GM12878 (cell line): ENCODE measurements around the gene HM13. TPM values are rescaled to one million over a fixed set of nuclear protein-coding genes. Genes with fewer than 3 reads are reported as not detected.

ENCODE experiments used
- ATAC-seq: fragments of 200-7000 bp; cut with Tn5 transposase; 3 replicates; pipeline ENCODE4 v1.9.1; 2020; ENCODE audit warnings: mild to moderate bottlenecking, moderate library complexity
- BruUV-seq: library from RNA; stranded (reverse); fragments of 400-500 nt; replicated peaks from 2 replicates; lab custom pipeline; 2021; lab: Mats Ljungman, UMichigan
- CTCF ChIA-PET: fragments of 300-600 bp; sonication (Branson Sonifier 250); formaldehyde crosslinking; extraction: SDS; loops from one replicate; lab custom pipeline; 2021; ENCODE audit warnings: inconsistent platforms; lab: Yijun Ruan, JAX
- POLR2A ChIA-PET: fragments of 350-600 bp; formaldehyde crosslinking; extraction: SDS; loops from one replicate; lab custom pipeline; 2021; ENCODE audit warnings: inconsistent platforms; lab: Charles Lee
- RAD21 ChIA-PET: fragments of 300-600 bp; sonication (Branson Sonifier 250); formaldehyde crosslinking; loops from one replicate; lab custom pipeline; 2023; ENCODE audit warnings: antibody characterized with exemption; ENCODE audit not compliant: unreplicated experiment; lab: Charles Lee
- SMC1A ChIA-PET: fragments of 300-600 bp; sonication (Branson Sonifier 250); formaldehyde crosslinking; loops from one replicate; lab custom pipeline; 2023; ENCODE audit not compliant: unreplicated experiment, uncharacterized antibody; lab: Charles Lee
- DNase-seq: peaks from one replicate; pipeline ENCODE4 v3.0.0-alpha.2; 2011; ENCODE audit warnings: low read depth, low spot score
- FAIRE-seq: peaks from 3 replicates; lab custom pipeline; 2011; peaks lifted over from hg19 to GRCh38; lab: Jason Lieb, UNC
- H2AFZ ChIP-seq: 2 replicates; pipeline ENCODE4 v1.6.0; 2011; ENCODE audit warnings: low read depth, low read length, control low read depth; ENCODE audit not compliant: control insufficient read depth
- H3K27ac ChIP-seq: 2 replicates; pipeline ENCODE4 v1.5.1; 2011; ENCODE audit warnings: control low read depth; ENCODE audit not compliant: control insufficient read depth, insufficient read depth
- H3K27me3 ChIP-seq, 2 experiments: replicated peaks in 1 of 2; 2 replicates each; pipeline versions ENCODE4 v1.6.0 to v1.6.1; 2011; ENCODE audit warnings: low read length in 1 of 2; ENCODE audit not compliant: control insufficient read depth in 2 of 2, insufficient read depth in 2 of 2
- H3K36me3 ChIP-seq, 2 experiments: 2 replicates each; pipeline ENCODE4 v1.5.1; 2011; ENCODE audit warnings: low read length in 1 of 2; ENCODE audit not compliant: control insufficient read depth in 2 of 2, insufficient read depth in 2 of 2
- H3K4me1 ChIP-seq: 2 replicates; pipeline ENCODE4 v1.6.1; 2011; ENCODE audit warnings: mild to moderate bottlenecking, low read length, moderate library complexity, mixed read lengths; ENCODE audit not compliant: control insufficient read depth, insufficient read depth
- H3K4me2 ChIP-seq: 2 replicates; pipeline ENCODE4 v1.6.0; 2011; ENCODE audit warnings: control low read depth; ENCODE audit not compliant: control insufficient read depth, insufficient read depth
- H3K4me3 ChIP-seq: fragments of 200-600 bp; sonication (generic); 2 replicates; pipeline ENCODE4 v1.5.1; 2016
- H3K79me2 ChIP-seq: 2 replicates; pipeline ENCODE4 v1.6.0; 2011; ENCODE audit warnings: low read length; ENCODE audit not compliant: control insufficient read depth, insufficient read depth
- H3K9ac ChIP-seq: 2 replicates; pipeline ENCODE4 v1.8.0; 2011; ENCODE audit warnings: low read length, control low read depth, mixed read lengths; ENCODE audit not compliant: control insufficient read depth, insufficient read depth
- H3K9me3 ChIP-seq: replicated peaks from 3 replicates; pipeline ENCODE4 v1.5.1; 2011; ENCODE audit warnings: mild to moderate bottlenecking, low read length; ENCODE audit not compliant: control insufficient read depth, insufficient read depth
- H4K20me1 ChIP-seq: 2 replicates; pipeline ENCODE4 v1.6.0; 2011; ENCODE audit not compliant: control insufficient read depth, insufficient read depth
- BHLHE40 ChIP-seq, 2 experiments: fragments of 450-650 bp in 1 of 2; IDR thresholded peaks; 2 replicates each; pipeline ENCODE4 v1.6.1; 2011 to 2017; ENCODE audit warnings: low read depth in 2 of 2, borderline replicate concordance in 1 of 2, improper control_type of control experiment in 1 of 2, low read length in 1 of 2, mild to moderate bottlenecking in 1 of 2
- BRCA1 ChIP-seq: IDR thresholded peaks from 2 replicates; pipeline ENCODE4 v1.6.1; 2011; ENCODE audit warnings: low read depth, low read length, improper control_type of control experiment
- CHD1 ChIP-seq: IDR thresholded peaks from 2 replicates; pipeline ENCODE4 v1.6.1; 2012; ENCODE audit warnings: low read depth, low read length, improper control_type of control experiment
- E2F4 ChIP-seq: IDR thresholded peaks from 2 replicates; pipeline ENCODE4 v1.6.1; 2012; ENCODE audit warnings: low read depth, low read length, improper control_type of control experiment
- ETV6 ChIP-seq, 2 experiments: fragments of 450-650 bp in 1 of 2; IDR thresholded peaks in 1 of 2; conservative IDR thresholded peaks in 1 of 2; 2 replicates each; pipeline ENCODE4 v1.6.1; 2014; ENCODE audit warnings: antibody characterized with exemption in 1 of 2, borderline replicate concordance in 1 of 2, low read depth in 1 of 2, mild to moderate bottlenecking in 1 of 2, moderate library complexity in 1 of 2
- IKZF2 ChIP-seq, 2 experiments: fragments of 450-650 bp; IDR thresholded peaks; 2 replicates each; pipeline ENCODE4 v1.6.1; 2017; ENCODE audit warnings: mild to moderate bottlenecking in 2 of 2, moderate library complexity in 2 of 2
- MEF2A ChIP-seq: IDR thresholded peaks from 2 replicates; pipeline ENCODE4 v1.6.1; 2011; ENCODE audit warnings: low read depth, mild to moderate bottlenecking, low read length, moderate library complexity; ENCODE audit not compliant: insufficient read depth
- RAD21 ChIP-seq: IDR thresholded peaks from 2 replicates; pipeline ENCODE4 v1.6.1; 2011; ENCODE audit warnings: mild to moderate bottlenecking, low read depth, low read length, moderate library complexity; ENCODE audit not compliant: insufficient read depth
- RELA ChIP-seq: fragments of 450-650 bp; IDR thresholded peaks from 2 replicates; pipeline ENCODE4 v1.8.0; 2014; ENCODE audit warnings: borderline replicate concordance; ENCODE audit not compliant: partially characterized antibody
- RELB ChIP-seq: fragments of 450-650 bp; IDR thresholded peaks from 2 replicates; pipeline ENCODE4 v1.6.1; 2017; ENCODE audit warnings: low read depth, mild to moderate bottlenecking, moderate library complexity
- STAT3 ChIP-seq: IDR thresholded peaks from 2 replicates; pipeline ENCODE4 v1.6.1; 2011; ENCODE audit warnings: low read depth, low read length, improper control_type of control experiment
- TCF12 ChIP-seq: IDR thresholded peaks from 2 replicates; pipeline ENCODE4 v1.6.1; 2011; ENCODE audit warnings: low read depth, mild to moderate bottlenecking, low read length
- YY1 ChIP-seq: IDR thresholded peaks from 2 replicates; pipeline ENCODE4 v1.6.1; 2011; ENCODE audit warnings: low read depth, mild to moderate bottlenecking, low read length
- ZNF687 ChIP-seq: fragments of 450-650 bp; IDR thresholded peaks from 2 replicates; pipeline ENCODE4 v1.6.1; 2017; ENCODE audit warnings: mild to moderate bottlenecking, moderate library complexity
- WGBS: methylation state at CpG from one replicate; pipeline ENCODE4 v1.1.6; 2016; ENCODE audit warnings: low lambda C conversion rate; ENCODE audit not compliant: insufficient replicate concordance, insufficient coverage; ENCODE audit errors: missing lambda C conversion rate; 5-methylcytosine and 5-hydroxymethylcytosine counted together
- in situ Hi-C: fragments of 300-500 bp; cut with MboI; formaldehyde crosslinking; loops from 9 replicates; pipeline ENCODE4 v1.14.3; 2018; ENCODE audit warnings: mixed read lengths
- intact Hi-C: fragments of 100-400 bp; cut with micrococcal nuclease; formaldehyde crosslinking; loops from one replicate; pipeline ENCODE4 v1.14.2; 2022; ENCODE audit not compliant: unreplicated experiment
- polyA plus RNA-seq, 11 experiments: library from polyadenylated mRNA; depleted of rRNA in 4 of 11; unstranded in 6 of 11; stranded (reverse) in 5 of 11; fragments of >200 nt; fragmentation: Nextera tagmentation in 4 of 11; fragmentation: Illumina TruSeq in 1 of 11; extraction: Ambion mirVana in 4 of 11; extraction: Trizol in 1 of 11; gene quantifications; 1 replicate in 1 of 11; 2 replicates in 10 of 11; pipeline versions ENCODE4 v1.2.1 to v1.2.3, GENCODE V29; 2011 to 2016; ENCODE audit warnings: inconsistent platforms in 2 of 11, missing spikeins in 2 of 11, low read depth in 1 of 11
- total RNA-seq, 4 experiments: library from RNA; depleted of rRNA in 3 of 4; stranded (reverse); fragments of >200 nt in 3 of 4; fragmentation: Illumina TruSeq in 1 of 4; extraction: Trizol in 1 of 4; gene quantifications; 2 replicates each; pipeline versions ENCODE4 v1.2.1 to v1.2.3, GENCODE V29; 2013 to 2021

HM13 gene
- total and polyA plus RNA-seq, 10 of the 15 experiments (the other 5 are each of a cell fraction or from before 2014, with no cell fraction given), result 4.8 to 185 (median 81.7) TPM

GRCh38 chr20:31523361-31524283 is 9.4 kb downstream of the HM13 start:
- no peak; the same call in 1 of the 3 replicates for ATAC-seq
- ChIA-PET RAD21 (no interaction called here), POLR2A (interaction anchor here (0.7 kb wide), 1 partner anchor 13 kb away, joined by 7 read pairs; no protein-coding TSS in a partner anchor), CTCF (interaction anchor here (1.2 kb wide), 1 partner anchor 89 kb away, joined by 4 read pairs; no protein-coding TSS in a partner anchor), SMC1A (no interaction called here)
- 96% methylated on average over 8 of the region's 8 CpGs for WGBS
- no peaks in the 10 kb centered on the region for H3K9me3 ChIP-seq
- peaks cover 33% of the 10 kb centered on the region for H3K79me2 ChIP-seq
- intact Hi-C loops (no loop called here), in situ Hi-C loops (no loop called here)
- H3K36me3 ChIP-seq, result peaks cover 3 to 20% of the 10 kb centered on the region in 2 experiments
- H3K9ac ChIP-seq, result no peak overlapping the region
- no peaks in the 10 kb centered on the region for H3K27me3 ChIP-seq
- H3K27ac ChIP-seq, result no peak overlapping the region
- no peak overlapping the region for H3K4me2 ChIP-seq
- FAIRE-seq, result no peak
- no peaks in the 10 kb centered on the region; the same call in 1 of the 2 replicates for H3K4me1 ChIP-seq
- H3K4me3 ChIP-seq, result no peak overlapping the region
- no peak for DNase-seq
- no TSS peak for BruUV-seq
- no peak overlapping the region for H2AFZ ChIP-seq
- H4K20me1 ChIP-seq, result peaks cover 4% of the 10 kb centered on the region; the same call in 1 of the 2 replicates
- no peak for TF ChIP-seq TCF12
- TF ChIP-seq RELA, result no peak
- no peak for TF ChIP-seq BHLHE40 (IDR thresholded peaks at IDR 0.05; ENCODE audit: borderline replicate concordance in 1 of 2, low read depth in 2 of 2, low read length in 1 of 2)
- TF ChIP-seq YY1, result no peak
- no peak for TF ChIP-seq IKZF2 (IDR thresholded peaks at IDR 0.05)
- no peak for TF ChIP-seq ETV6 (conservative IDR thresholded peaks at IDR 0.05 in 1 of 2, IDR thresholded peaks at IDR 0.05 in 1 of 2; ENCODE audit: borderline replicate concordance in 1 of 2, low read depth in 1 of 2)
- no peak for TF ChIP-seq BRCA1
- no peak for TF ChIP-seq MEF2A
- no peak for TF ChIP-seq STAT3
- TF ChIP-seq RAD21, result no peak
- no peak for TF ChIP-seq E2F4
- TF ChIP-seq CHD1, result no peak
- no peak for TF ChIP-seq ZNF687
- TF ChIP-seq RELB, result no peak
